ENCODE results near the gene KAT7. TPM values are rescaled to one million over a fixed set of nuclear protein-coding genes. Genes with fewer than 3 reads are reported as not detected.

Gene KAT7
- total RNA-seq, 6 experiments from 2014 or later, result 35.3 to 45.5 (median 36.5) TPM

DNA sequence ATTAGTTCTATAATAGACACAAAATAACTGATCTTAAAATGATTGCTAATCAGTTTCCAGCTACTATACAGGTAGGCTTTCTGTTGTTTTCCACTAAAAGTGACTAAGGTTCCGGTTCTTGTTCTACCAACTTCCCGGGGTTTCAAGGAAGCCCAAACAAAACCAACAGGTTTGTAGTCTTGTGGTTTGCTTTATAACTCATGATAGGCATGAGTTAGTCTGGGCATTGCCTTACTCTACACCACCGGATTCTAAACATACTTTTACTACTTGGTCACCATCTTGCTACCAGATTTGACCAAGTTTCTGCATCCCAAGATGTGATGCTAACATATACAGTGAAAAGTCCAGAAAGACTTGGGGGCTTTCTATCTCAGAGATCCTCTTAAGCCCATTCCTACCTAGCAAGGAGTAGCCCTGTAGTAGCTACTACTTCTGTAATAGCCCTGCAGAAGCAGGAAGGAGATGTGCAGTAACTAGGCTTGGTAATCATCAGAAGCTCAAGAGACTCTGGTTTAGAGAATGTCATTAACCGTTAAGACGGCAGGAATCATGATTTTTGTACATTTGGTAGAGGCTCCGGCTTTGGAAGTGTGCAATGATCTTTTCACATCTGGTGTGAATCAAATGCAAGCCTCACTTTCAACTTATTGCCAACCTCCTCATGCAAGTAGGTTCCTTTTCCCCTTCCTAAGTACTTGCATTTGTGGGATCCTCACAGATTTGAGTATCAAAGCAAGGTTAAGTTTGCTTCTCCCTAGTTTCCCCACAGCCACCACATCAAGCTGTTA is 26.1 kb upstream of the KAT7 start:
- no peak for DNase-seq
- Mint-ChIP-seq H3K9me3 (no peaks in the 10 kb centered on the region), H3K27ac (no peak overlapping the region), H3K4me1 (ENCODE audit: low read depth) (peaks cover 22% of the 10 kb centered on the region; the same call in 1 of the 2 replicates), H3K27me3 (ENCODE audit: insufficient read depth) (peaks cover 57% of the 10 kb centered on the region), H3K4me3 (no peak overlapping the region), H3K36me3 (ENCODE audit: low read depth) (0 out of 2 replicates have a peak, but pooled peaks cover 6% of the 10 kb centered on the region)
- TF ChIP-seq, protein P1, sequence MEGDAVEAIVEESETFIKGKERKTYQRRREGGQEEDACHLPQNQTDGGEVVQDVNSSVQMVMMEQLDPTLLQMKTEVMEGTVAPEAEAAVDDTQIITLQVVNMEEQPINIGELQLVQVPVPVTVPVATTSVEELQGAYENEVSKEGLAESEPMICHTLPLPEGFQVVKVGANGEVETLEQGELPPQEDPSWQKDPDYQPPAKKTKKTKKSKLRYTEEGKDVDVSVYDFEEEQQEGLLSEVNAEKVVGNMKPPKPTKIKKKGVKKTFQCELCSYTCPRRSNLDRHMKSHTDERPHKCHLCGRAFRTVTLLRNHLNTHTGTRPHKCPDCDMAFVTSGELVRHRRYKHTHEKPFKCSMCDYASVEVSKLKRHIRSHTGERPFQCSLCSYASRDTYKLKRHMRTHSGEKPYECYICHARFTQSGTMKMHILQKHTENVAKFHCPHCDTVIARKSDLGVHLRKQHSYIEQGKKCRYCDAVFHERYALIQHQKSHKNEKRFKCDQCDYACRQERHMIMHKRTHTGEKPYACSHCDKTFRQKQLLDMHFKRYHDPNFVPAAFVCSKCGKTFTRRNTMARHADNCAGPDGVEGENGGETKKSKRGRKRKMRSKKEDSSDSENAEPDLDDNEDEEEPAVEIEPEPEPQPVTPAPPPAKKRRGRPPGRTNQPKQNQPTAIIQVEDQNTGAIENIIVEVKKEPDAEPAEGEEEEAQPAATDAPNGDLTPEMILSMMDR (IDR thresholded peaks at IDR 0.05), result no peak

DNA sequence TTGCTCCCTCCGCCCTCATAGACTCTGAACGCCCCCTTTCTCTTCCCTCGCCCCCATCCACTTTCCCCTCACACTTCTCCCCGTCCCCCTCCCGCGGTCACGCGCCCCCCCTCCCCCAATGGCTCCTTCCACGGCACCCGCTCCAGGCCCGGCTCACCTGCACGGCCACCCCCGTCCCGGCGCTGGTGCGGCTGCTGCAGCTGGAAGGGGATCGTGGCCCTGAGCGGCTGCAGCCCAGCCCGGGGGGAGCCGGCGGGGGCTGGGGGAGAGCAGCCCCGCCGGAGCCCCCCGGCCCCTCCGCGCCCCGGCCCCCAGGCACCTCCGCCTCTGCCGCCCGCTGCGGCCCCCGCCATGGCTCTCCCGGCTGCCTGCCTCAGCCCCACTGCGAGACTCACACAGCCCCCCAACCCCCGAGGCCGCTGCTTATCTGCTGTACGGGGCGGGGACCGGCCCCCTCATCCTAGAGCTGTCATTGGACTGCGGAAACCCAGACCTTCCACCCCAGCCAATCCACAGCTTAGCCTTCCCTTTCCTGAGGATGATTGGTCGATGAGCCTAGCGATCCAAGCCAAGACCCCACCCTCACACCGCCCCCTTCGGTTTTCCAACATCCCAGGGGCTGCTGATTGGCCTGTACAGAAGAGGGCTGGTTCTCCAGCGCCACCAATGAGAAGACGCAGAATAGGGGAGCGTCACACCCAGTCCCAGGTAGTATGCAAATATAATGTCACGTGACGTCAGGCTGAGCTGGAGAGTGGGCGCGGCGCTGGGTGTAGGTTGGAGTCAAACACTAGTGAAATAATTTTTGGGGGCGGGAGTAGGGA is 24.5 kb upstream of the KAT7 start, which contains the start of gene FAM117A:
TSS of gene FAM117A (minus strand) at position 397 of the 824 bp plus-strand sequence. CDS start at position 353, 44 bp downstream.
- peak; percentile 52 for DNase-seq
- Mint-ChIP-seq H3K4me1 (ENCODE audit: low read depth) (peaks cover 22% of the 10 kb centered on the region; the same call in 1 of the 2 replicates), H3K9me3 (no peaks in the 10 kb centered on the region), H3K4me3 (peak within 1 kb of the TSS; percentile 29), H3K27me3 (ENCODE audit: insufficient read depth) (peaks cover 59% of the 10 kb centered on the region), H3K36me3 (ENCODE audit: low read depth) (0 out of 2 replicates have a peak, but pooled peaks cover 6% of the 10 kb centered on the region), H3K27ac (no peak within 1 kb of the TSS)
- TF ChIP-seq, protein P1 (IDR thresholded peaks at IDR 0.05), result no peak

DNA sequence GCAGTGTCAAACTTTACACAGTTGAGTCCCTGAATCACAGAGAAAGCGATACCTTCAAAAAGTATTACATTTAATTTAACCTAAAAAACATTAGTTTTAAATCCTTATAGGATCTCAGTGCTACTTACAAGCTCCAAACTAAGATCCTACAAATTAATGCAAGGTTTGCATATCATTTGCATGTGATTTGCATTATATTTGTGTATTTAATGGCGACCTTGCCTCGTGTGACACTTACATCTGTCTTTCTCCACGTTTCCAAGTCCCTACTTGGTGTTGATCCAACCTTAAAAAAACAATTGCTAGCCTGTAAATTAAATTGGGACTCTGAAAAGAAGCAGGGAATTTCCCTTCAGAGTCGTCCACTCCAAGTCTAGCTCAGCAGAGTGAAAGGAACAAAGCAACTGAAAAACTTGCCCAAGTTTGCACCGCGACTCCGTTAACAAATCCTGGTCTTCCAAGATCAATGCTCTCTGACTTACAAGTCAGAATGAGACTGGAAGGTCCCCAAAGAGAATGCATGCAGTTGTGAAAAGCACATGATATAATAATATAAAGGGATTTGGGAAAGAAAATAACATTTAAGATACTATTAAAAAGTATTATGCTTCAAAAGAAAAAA is 23.8 kb upstream of the KAT7 start:
- Mint-ChIP-seq H3K9me3 (no peaks in the 10 kb centered on the region), H3K4me1 (ENCODE audit: low read depth) (peaks cover 22% of the 10 kb centered on the region; the same call in 1 of the 2 replicates), H3K4me3 (peak overlapping the region; percentile 29; the same call in 1 of the 2 replicates), H3K27ac (no peak overlapping the region), H3K27me3 (ENCODE audit: insufficient read depth) (peaks cover 57% of the 10 kb centered on the region), H3K36me3 (ENCODE audit: low read depth) (0 out of 2 replicates have a peak, but pooled peaks cover 6% of the 10 kb centered on the region)
- TF ChIP-seq, protein P1 (IDR thresholded peaks at IDR 0.05), result no peak
- no peak for DNase-seq

DNA sequence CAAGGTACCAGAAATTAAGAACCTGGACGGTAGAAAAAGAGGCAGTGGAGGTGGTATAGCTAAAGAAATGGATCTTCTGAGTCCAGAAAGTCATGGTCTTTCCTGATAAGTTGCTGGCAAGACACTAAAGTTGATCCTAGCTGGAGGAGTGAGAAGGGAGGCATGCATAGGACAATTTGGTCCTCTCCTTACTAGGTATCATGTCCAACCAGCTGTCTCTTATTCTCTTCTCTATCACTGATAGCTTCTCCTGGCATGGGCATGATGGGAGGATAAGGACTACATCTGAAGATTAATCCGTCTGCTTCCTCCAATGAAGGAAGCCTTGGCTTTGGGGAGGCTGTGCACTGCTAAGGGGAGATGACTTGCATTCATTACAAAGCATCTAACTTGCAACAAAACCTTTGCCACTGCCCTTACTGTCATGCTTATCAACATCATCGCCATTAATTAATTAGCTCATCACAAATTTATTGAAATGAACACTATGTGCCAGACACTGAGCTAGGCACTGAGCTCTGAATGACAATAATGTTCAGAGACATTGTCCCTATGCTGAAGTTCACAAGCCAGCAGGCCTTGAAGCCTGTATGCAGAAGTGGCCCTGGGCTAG is 21.5 kb upstream of the KAT7 start:
- Mint-ChIP-seq H3K4me1 (ENCODE audit: low read depth) (peaks cover 21% of the 10 kb centered on the region; the same call in 1 of the 2 replicates), H3K4me3 (no peak overlapping the region), H3K27ac (no peak overlapping the region), H3K36me3 (ENCODE audit: low read depth) (0 out of 2 replicates have a peak, but pooled peaks cover 6% of the 10 kb centered on the region), H3K27me3 (ENCODE audit: insufficient read depth) (peaks cover 42% of the 10 kb centered on the region), H3K9me3 (no peaks in the 10 kb centered on the region)
- no peak for DNase-seq
- TF ChIP-seq, protein P1 (IDR thresholded peaks at IDR 0.05), result no peak

Measured in HFFc6 (cell line).